HepG2 (cell line): ENCODE data around the gene P4HB. TPM values are rescaled to one million over a fixed set of nuclear protein-coding genes. Genes with fewer than 3 reads are reported as not detected.

ENCODE experiments used
- CREM ChIP-seq, 2 experiments: sonication (generic) in 1 of 2; formaldehyde crosslinking in 1 of 2; IDR thresholded peaks; 2 replicates each; pipeline versions ENCODE4 v1.4.0 to v1.6.1; 2016 to 2020; ENCODE audit warnings: antibody characterized with exemption in 1 of 2, mild to moderate bottlenecking in 1 of 2, missing genetic modification reagents in 1 of 2
- HNRNPLL ChIP-seq: fragments of 200-400 bp; formaldehyde crosslinking; IDR thresholded peaks from 2 replicates; pipeline ENCODE4 v1.6.1; 2017; ENCODE audit warnings: mild to moderate bottlenecking, low read depth, low read length; ENCODE audit not compliant: poor library complexity, severe bottlenecking
- HOXA9 ChIP-seq: sonication (generic); formaldehyde crosslinking; IDR thresholded peaks from 2 replicates; pipeline ENCODE4 v1.8.1; 2022; ENCODE audit warnings: missing genetic modification reagents, mild to moderate bottlenecking, moderate library complexity, borderline replicate concordance
- MAFF ChIP-seq: IDR thresholded peaks from 2 replicates; pipeline ENCODE4 v1.6.1; 2011; ENCODE audit warnings: low read depth, low read length, improper control_type of control experiment
- POLR2A ChIP-seq, 2 experiments: IDR thresholded peaks; 2 replicates each; pipeline ENCODE4 v1.6.1; 2011; ENCODE audit warnings: low read depth in 2 of 2, low read length in 2 of 2, mild to moderate bottlenecking in 1 of 2, moderate library complexity in 1 of 2; ENCODE audit not compliant: insufficient read depth in 1 of 2
- SMAD1 ChIP-seq: sonication (generic); formaldehyde crosslinking; IDR thresholded peaks from 2 replicates; pipeline ENCODE4 v1.4.0; 2020; ENCODE audit warnings: missing genetic modification reagents, low read depth, mild to moderate bottlenecking, borderline replicate concordance
- TCF7 ChIP-seq: sonication (generic); IDR thresholded peaks from 2 replicates; pipeline ENCODE4 v1.6.1; 2016; ENCODE audit warnings: antibody characterized with exemption, low read depth
- ZBTB42 ChIP-seq: sonication (generic); formaldehyde crosslinking; IDR thresholded peaks from 2 replicates; pipeline ENCODE4 v1.5.0; 2020; ENCODE audit warnings: mild to moderate bottlenecking, missing genetic modification reagents
- ZNF12 ChIP-seq: sonication (generic); formaldehyde crosslinking; IDR thresholded peaks from 2 replicates; pipeline ENCODE4 v1.5.0; 2020; ENCODE audit warnings: missing genetic modification reagents
- ZNF383 ChIP-seq: sonication (generic); formaldehyde crosslinking; IDR thresholded peaks from 2 replicates; pipeline ENCODE4 v1.4.0; 2020; ENCODE audit warnings: missing genetic modification reagents, mild to moderate bottlenecking, borderline replicate concordance
- ZNF660 ChIP-seq: sonication (generic); formaldehyde crosslinking; IDR thresholded peaks from 2 replicates; pipeline ENCODE4 v1.5.1; 2020; ENCODE audit warnings: mild to moderate bottlenecking, low read depth, missing genetic modification reagents, borderline replicate concordance
- ZNF724P ChIP-seq: sonication (generic); formaldehyde crosslinking; IDR thresholded peaks from 2 replicates; pipeline ENCODE4 v1.8.0; 2022; ENCODE audit warnings: missing genetic modification reagents, borderline replicate concordance
- polyA plus RNA-seq, 8 experiments: library from polyadenylated mRNA; depleted of rRNA in 3 of 8; stranded (reverse) in 7 of 8; unstranded in 1 of 8; fragments of >200 nt; fragmentation: Illumina TruSeq in 4 of 8; extraction: Trizol in 4 of 8; gene quantifications; 2 replicates each; pipeline versions ENCODE4 v1.2.1 to v1.2.3, GENCODE V29; 2011 to 2016; ENCODE audit warnings: low read depth in 4 of 8, missing spikeins in 1 of 8, mixed read lengths in 1 of 8; ENCODE audit not compliant: insufficient read depth in 1 of 8
- total RNA-seq, 5 experiments: library from RNA; depleted of rRNA; stranded (reverse); fragments of >200 nt; fragmentation: Illumina TruSeq; extraction: Trizol; gene quantifications; 2 replicates each; pipeline ENCODE4 v1.2.3, GENCODE V29; 2016; ENCODE audit warnings: low read depth in 1 of 5
- TF ChIP-seq, protein P1 (sequence below): sonication (generic); formaldehyde crosslinking; IDR thresholded peaks from 2 replicates; pipeline ENCODE4 v1.4.0; 2020; ENCODE audit warnings: missing genetic modification reagents
- TF ChIP-seq, protein P2 (sequence below): sonication (generic); formaldehyde crosslinking; IDR thresholded peaks from 2 replicates; pipeline ENCODE4 v1.5.0; 2020; ENCODE audit warnings: mild to moderate bottlenecking, missing genetic modification reagents
- TF ChIP-seq, protein P3 (sequence below): sonication (generic); formaldehyde crosslinking; IDR thresholded peaks from 2 replicates; pipeline ENCODE4 v1.4.0; 2020; ENCODE audit warnings: missing genetic modification reagents; ENCODE audit errors: not compliant biosample characterization
- TF ChIP-seq, protein P4 (sequence below): IDR thresholded peaks from 2 replicates; pipeline ENCODE4 v1.6.1; 2016; ENCODE audit warnings: low read depth, control low read depth
- TF ChIP-seq, protein P5 (sequence below): sonication (generic); formaldehyde crosslinking; IDR thresholded peaks from 2 replicates; pipeline ENCODE4 v1.5.0; 2020; ENCODE audit warnings: missing genetic modification reagents
- TF ChIP-seq, protein P6 (sequence below): sonication (generic); formaldehyde crosslinking; IDR thresholded peaks from 2 replicates; pipeline ENCODE4 v1.8.0; 2022; ENCODE audit warnings: missing genetic modification reagents, mild to moderate bottlenecking, inconsistent platforms, borderline replicate concordance

The P4HB gene
- total and polyA plus RNA-seq, 2 of the 13 experiments (the other 11 are each of a cell fraction or from before 2014, with no cell fraction given) = 185 to 782 TPM

DNA sequence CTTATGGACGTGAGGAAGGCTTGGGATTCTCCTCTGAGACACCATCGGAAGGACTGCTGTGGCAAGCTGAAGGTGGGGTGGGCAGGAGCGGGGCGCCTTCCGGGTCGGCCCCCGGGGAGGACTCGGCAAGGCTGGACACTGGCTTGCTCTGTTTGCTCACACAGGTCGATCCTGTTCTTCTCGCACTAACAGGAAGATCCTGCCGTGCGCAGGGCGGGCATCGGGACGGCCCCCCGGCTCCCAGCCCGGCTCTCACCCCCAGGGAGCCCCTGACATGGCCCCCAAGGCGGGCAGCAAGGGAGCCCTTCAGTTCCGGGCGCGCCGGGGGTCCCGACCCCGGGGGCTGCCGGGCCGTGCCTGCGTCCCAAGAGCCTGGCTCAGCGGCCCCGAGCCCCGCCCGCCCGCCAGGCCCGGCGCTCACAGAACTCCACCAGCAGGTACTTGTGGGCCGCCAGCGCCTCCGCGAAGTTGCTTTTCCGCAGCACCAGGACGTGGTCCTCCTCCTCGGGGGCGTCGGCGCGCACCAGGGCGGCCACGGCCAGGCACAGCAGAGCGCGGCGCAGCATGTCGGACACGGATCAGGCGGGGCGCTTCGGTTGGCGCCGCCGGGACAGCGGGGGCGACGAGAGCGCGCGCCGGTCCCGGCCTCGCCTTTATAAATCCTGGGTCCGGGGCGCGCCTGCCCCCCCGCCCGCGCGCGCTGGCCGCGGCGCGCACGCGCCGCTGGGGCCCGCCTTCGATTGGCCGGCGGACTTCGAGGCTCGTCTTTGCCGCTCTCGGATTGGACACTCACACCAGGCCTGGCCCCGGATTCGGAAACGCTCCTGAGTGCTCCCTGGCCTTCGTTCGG is at the start of gene P4HB (continued):
- TF ChIP-seq, protein P1, sequence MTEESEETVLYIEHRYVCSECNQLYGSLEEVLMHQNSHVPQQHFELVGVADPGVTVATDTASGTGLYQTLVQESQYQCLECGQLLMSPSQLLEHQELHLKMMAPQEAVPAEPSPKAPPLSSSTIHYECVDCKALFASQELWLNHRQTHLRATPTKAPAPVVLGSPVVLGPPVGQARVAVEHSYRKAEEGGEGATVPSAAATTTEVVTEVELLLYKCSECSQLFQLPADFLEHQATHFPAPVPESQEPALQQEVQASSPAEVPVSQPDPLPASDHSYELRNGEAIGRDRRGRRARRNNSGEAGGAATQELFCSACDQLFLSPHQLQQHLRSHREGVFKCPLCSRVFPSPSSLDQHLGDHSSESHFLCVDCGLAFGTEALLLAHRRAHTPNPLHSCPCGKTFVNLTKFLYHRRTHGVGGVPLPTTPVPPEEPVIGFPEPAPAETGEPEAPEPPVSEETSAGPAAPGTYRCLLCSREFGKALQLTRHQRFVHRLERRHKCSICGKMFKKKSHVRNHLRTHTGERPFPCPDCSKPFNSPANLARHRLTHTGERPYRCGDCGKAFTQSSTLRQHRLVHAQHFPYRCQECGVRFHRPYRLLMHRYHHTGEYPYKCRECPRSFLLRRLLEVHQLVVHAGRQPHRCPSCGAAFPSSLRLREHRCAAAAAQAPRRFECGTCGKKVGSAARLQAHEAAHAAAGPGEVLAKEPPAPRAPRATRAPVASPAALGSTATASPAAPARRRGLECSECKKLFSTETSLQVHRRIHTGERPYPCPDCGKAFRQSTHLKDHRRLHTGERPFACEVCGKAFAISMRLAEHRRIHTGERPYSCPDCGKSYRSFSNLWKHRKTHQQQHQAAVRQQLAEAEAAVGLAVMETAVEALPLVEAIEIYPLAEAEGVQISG (CRISPR knock-in tag) = no peak
- TF ChIP-seq, protein P2, sequence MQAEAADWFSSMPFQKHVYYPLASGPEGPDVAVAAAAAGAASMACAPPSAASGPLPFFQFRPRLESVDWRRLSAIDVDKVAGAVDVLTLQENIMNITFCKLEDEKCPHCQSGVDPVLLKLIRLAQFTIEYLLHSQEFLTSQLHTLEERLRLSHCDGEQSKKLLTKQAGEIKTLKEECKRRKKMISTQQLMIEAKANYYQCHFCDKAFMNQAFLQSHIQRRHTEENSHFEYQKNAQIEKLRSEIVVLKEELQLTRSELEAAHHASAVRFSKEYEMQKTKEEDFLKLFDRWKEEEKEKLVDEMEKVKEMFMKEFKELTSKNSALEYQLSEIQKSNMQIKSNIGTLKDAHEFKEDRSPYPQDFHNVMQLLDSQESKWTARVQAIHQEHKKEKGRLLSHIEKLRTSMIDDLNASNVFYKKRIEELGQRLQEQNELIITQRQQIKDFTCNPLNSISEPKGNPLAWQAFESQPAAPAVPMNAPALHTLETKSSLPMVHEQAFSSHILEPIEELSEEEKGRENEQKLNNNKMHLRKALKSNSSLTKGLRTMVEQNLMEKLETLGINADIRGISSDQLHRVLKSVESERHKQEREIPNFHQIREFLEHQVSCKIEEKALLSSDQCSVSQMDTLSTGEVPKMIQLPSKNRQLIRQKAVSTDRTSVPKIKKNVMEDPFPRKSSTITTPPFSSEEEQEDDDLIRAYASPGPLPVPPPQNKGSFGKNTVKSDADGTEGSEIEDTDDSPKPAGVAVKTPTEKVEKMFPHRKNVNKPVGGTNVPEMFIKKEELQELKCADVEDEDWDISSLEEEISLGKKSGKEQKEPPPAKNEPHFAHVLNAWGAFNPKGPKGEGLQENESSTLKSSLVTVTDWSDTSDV (CRISPR knock-in tag) = no peak
- TF ChIP-seq POLR2A (IDR thresholded peaks at IDR 0.05; ENCODE audit: insufficient read depth in 1 of 2, low read depth in 2 of 2, low read length in 2 of 2) (peak in 1 of 2 experiments; percentile 97; a peak in 2 of 4 replicates), HOXA9 (peak; percentile 82; the same call in 1 of the 2 replicates), TCF7 (no peak), ZNF724P (CRISPR knock-in tag) (0 out of 2 replicates have a peak, but pooled peaks have one; percentile 60), MAFF (no peak), ZNF383 (CRISPR knock-in tag) (no peak), ZNF12 (CRISPR knock-in tag) (no peak), HNRNPLL (no peak), ZNF660 (CRISPR knock-in tag) (no peak), SMAD1 (no peak; the same call in 1 of the 2 replicates), CREM (IDR thresholded peaks at IDR 0.05) (no peak), CREM (CRISPR knock-in tag; IDR thresholded peaks at IDR 0.05) (no peak), ZBTB42 (CRISPR knock-in tag) (no peak)
- TF ChIP-seq, protein P3, sequence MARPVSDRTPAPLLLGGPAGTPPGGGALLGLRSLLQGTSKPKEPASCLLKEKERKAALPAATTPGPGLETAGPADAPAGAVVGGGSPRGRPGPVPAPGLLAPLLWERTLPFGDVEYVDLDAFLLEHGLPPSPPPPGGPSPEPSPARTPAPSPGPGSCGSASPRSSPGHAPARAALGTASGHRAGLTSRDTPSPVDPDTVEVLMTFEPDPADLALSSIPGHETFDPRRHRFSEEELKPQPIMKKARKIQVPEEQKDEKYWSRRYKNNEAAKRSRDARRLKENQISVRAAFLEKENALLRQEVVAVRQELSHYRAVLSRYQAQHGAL = peak; percentile 26
- TF ChIP-seq, protein P4, sequence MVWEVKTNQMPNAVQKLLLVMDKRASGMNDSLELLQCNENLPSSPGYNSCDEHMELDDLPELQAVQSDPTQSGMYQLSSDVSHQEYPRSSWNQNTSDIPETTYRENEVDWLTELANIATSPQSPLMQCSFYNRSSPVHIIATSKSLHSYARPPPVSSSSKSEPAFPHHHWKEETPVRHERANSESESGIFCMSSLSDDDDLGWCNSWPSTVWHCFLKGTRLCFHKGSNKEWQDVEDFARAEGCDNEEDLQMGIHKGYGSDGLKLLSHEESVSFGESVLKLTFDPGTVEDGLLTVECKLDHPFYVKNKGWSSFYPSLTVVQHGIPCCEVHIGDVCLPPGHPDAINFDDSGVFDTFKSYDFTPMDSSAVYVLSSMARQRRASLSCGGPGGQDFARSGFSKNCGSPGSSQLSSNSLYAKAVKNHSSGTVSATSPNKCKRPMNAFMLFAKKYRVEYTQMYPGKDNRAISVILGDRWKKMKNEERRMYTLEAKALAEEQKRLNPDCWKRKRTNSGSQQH (CRISPR knock-in tag) = peak; percentile 96
- TF ChIP-seq, protein P5, sequence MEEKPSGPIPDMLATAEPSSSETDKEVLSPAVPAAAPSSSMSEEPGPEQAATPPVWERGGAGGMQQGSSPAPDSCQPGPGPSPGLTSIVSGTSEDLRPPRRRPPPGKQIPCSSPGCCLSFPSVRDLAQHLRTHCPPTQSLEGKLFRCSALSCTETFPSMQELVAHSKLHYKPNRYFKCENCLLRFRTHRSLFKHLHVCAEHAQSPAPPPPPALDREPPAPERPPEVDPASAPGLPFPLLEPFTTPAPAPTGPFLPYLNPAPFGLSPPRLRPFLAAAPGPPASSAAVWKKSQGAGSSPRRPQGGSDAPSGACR (CRISPR knock-in tag) = no peak; the same call in 1 of the 2 replicates
- TF ChIP-seq, protein P6, sequence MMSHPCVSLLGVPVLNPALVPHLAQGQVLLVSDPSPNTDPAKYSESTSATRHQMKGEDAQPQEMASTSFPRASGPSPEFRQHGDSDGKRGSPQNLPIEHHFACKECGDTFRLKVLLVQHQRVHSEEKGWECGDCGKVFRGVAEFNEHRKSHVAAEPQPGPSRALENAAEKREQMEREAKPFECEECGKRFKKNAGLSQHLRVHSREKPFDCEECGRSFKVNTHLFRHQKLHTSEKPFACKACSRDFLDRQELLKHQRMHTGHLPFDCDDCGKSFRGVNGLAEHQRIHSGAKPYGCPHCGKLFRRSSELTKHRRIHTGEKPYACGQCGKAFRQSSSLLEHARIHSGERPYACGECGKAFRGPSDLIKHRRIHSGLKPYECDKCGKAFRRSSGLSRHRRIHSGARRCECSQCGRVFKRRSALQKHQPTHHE = no peak
